ENCODE results near the gene SEPTIN5.
A peak's percentile ranks its signal among the peaks of the same experiment; 100 is the strongest.

SEPTIN5 gene

GRCh38 chr22:19714312-19715187 lies at the start of gene SEPTIN5:
Gene SEPTIN5 (plus strand): TSS chr22:19714503. CDS start chr22:19714589, 86 bp downstream.
- Histone ChIP-seq H3K9me2 (replicated peaks; ENCODE audit: low read depth, low read length) (no peaks in the 10 kb centered on the region), H3K4me1 (ENCODE audit: insufficient read depth, low read length, poor library complexity, severe bottlenecking) (peaks cover 10% of the 10 kb centered on the region), H2AFZ (ENCODE audit: low read length) (peak within 1 kb of the TSS; percentile 64), H3K4me2 (ENCODE audit: low read depth, low read length, poor library complexity, severe bottlenecking) (peak within 1 kb of the TSS; percentile 65), H4K20me1 (ENCODE audit: insufficient read depth, low read length, poor library complexity, severe bottlenecking) (no peaks in the 10 kb centered on the region), H3F3A (ENCODE audit: low read depth) (no peaks in the 10 kb centered on the region), H3K27me3 (ENCODE audit: insufficient read depth, low read length, poor library complexity, severe bottlenecking) (no peaks in the 10 kb centered on the region), H3K9ac (ENCODE audit: low read depth, low read length, poor library complexity, severe bottlenecking) (peak within 1 kb of the TSS; percentile 50), H3K9me3 (ENCODE audit: insufficient read depth, low read depth, low read length) (no peaks in the 10 kb centered on the region), H3K79me2 (ENCODE audit: insufficient read depth, low read length) (no peaks in the 10 kb centered on the region), H3K36me3 (ENCODE audit: insufficient read depth, low read length) (no peaks in the 10 kb centered on the region), H3K4me3 (ENCODE audit: low read length, poor library complexity, severe bottlenecking) (peak within 1 kb of the TSS; percentile 64)
- TF ChIP-seq EZH2phosphoT487 (IDR thresholded peaks at IDR 0.05; ENCODE audit: borderline replicate concordance) = no peak
- TF ChIP-seq CTCF (conservative IDR thresholded peaks at IDR 0.05; ENCODE audit: low read length) = no peak

GRCh38 chr22:19664951-19665783 lies 49.1 kb upstream of the SEPTIN5 start:
- Histone ChIP-seq H3K27me3 (ENCODE audit: insufficient read depth, low read length, poor library complexity, severe bottlenecking) (no peaks in the 10 kb centered on the region), H3K9me3 (ENCODE audit: insufficient read depth, low read depth, low read length) (no peaks in the 10 kb centered on the region), H3K4me1 (ENCODE audit: insufficient read depth, low read length, poor library complexity, severe bottlenecking) (peaks cover 9% of the 10 kb centered on the region), H4K20me1 (ENCODE audit: insufficient read depth, low read length, poor library complexity, severe bottlenecking) (no peaks in the 10 kb centered on the region), H3K9me2 (replicated peaks; ENCODE audit: low read depth, low read length) (no peaks in the 10 kb centered on the region), H3K4me2 (ENCODE audit: low read depth, low read length, poor library complexity, severe bottlenecking) (no peak overlapping the region), H3F3A (ENCODE audit: low read depth) (no peaks in the 10 kb centered on the region), H3K4me3 (ENCODE audit: low read length, poor library complexity, severe bottlenecking) (no peak overlapping the region), H3K36me3 (ENCODE audit: insufficient read depth, low read length) (no peaks in the 10 kb centered on the region), H3K79me2 (ENCODE audit: insufficient read depth, low read length) (no peaks in the 10 kb centered on the region), H3K9ac (ENCODE audit: low read depth, low read length, poor library complexity, severe bottlenecking) (no peak overlapping the region), H2AFZ (ENCODE audit: low read length) (no peak overlapping the region)
- no peak for TF ChIP-seq EZH2phosphoT487 (IDR thresholded peaks at IDR 0.05; ENCODE audit: borderline replicate concordance)
- no peak for TF ChIP-seq CTCF (conservative IDR thresholded peaks at IDR 0.05; ENCODE audit: low read length)

- no peak for TF ChIP-seq EZH2phosphoT487 (IDR thresholded peaks at IDR 0.05; ENCODE audit: borderline replicate concordance)
- TF ChIP-seq CTCF (conservative IDR thresholded peaks at IDR 0.05; ENCODE audit: low read length) = no peak
- Histone ChIP-seq H3K4me1 (ENCODE audit: insufficient read depth, low read length, poor library complexity, severe bottlenecking) (peaks cover 9% of the 10 kb centered on the region), H2AFZ (ENCODE audit: low read length) (no peak overlapping the region), H3K9me3 (ENCODE audit: insufficient read depth, low read depth, low read length) (no peaks in the 10 kb centered on the region), H3K27me3 (ENCODE audit: insufficient read depth, low read length, poor library complexity, severe bottlenecking) (no peaks in the 10 kb centered on the region), H3K79me2 (ENCODE audit: insufficient read depth, low read length) (no peaks in the 10 kb centered on the region), H3K4me3 (ENCODE audit: low read length, poor library complexity, severe bottlenecking) (no peak overlapping the region), H3K9me2 (replicated peaks; ENCODE audit: low read depth, low read length) (no peaks in the 10 kb centered on the region), H3K4me2 (ENCODE audit: low read depth, low read length, poor library complexity, severe bottlenecking) (no peak overlapping the region), H3F3A (ENCODE audit: low read depth) (no peaks in the 10 kb centered on the region), H4K20me1 (ENCODE audit: insufficient read depth, low read length, poor library complexity, severe bottlenecking) (no peaks in the 10 kb centered on the region), H3K9ac (ENCODE audit: low read depth, low read length, poor library complexity, severe bottlenecking) (no peak overlapping the region), H3K36me3 (ENCODE audit: insufficient read depth, low read length) (no peaks in the 10 kb centered on the region)
These were observed 48.3 kb upstream of the SEPTIN5 start for GRCh38 chr22:19665784-19666672.
